Osteoblast (primary cell): ENCODE data around the gene USP33. TPM values are rescaled to one million over a fixed set of nuclear protein-coding genes. Genes with fewer than 3 reads are reported as not detected.
"Not testable (repeated sequence)": the region's sequence is repeated elsewhere in the genome, so short reads cannot be mapped to it uniquely, and the experiment has no call there.

ENCODE experiments used
- DNase-seq: peaks from one replicate; pipeline ENCODE4 v3.0.0; 2011; ENCODE audit warnings: low spot score, mixed read lengths; ENCODE audit not compliant: insufficient read length; ENCODE audit errors: missing footprints
- H2AFZ ChIP-seq: 2 replicates; pipeline ENCODE4 v1.6.0; 2011; ENCODE audit warnings: mild to moderate bottlenecking, low read length
- H3K27ac ChIP-seq: 2 replicates; pipeline ENCODE4 v1.5.1; 2011; ENCODE audit warnings: mild to moderate bottlenecking, low read depth, low read length, moderate library complexity
- H3K27me3 ChIP-seq: 2 replicates; pipeline ENCODE4 v1.6.0; 2012; ENCODE audit warnings: mild to moderate bottlenecking, control low read depth, inconsistent platforms, low read length, moderate library complexity; ENCODE audit not compliant: insufficient read depth
- H3K36me3 ChIP-seq: 2 replicates; pipeline ENCODE4 v1.5.1; 2011; ENCODE audit warnings: mild to moderate bottlenecking, low read length, control low read depth, moderate library complexity; ENCODE audit not compliant: insufficient read depth
- H3K4me1 ChIP-seq: 2 replicates; pipeline ENCODE4 v1.5.1; 2011; ENCODE audit warnings: mild to moderate bottlenecking, low read length, control low read depth, moderate library complexity; ENCODE audit not compliant: insufficient read depth
- H3K4me2 ChIP-seq: 2 replicates; pipeline ENCODE4 v1.6.0; 2011; ENCODE audit warnings: mild to moderate bottlenecking, low read length; ENCODE audit not compliant: insufficient read depth
- H3K4me3 ChIP-seq: fragments of 200-600 bp; sonication (generic); 3 replicates; pipeline ENCODE4 v1.5.1; 2012; ENCODE audit warnings: mild to moderate bottlenecking, low read length, inconsistent platforms; ENCODE audit not compliant: insufficient read depth
- H3K79me2 ChIP-seq: 2 replicates; pipeline ENCODE4 v1.6.0; 2012; ENCODE audit warnings: mild to moderate bottlenecking, low read length, control low read depth, inconsistent platforms; ENCODE audit not compliant: insufficient read depth
- H3K9me3 ChIP-seq: 2 replicates; pipeline ENCODE4 v1.5.1; 2011; ENCODE audit warnings: low read depth, low read length, control low read depth
- H4K20me1 ChIP-seq: 2 replicates; pipeline ENCODE4 v1.6.0; 2012; ENCODE audit warnings: mild to moderate bottlenecking, low read length, control low read depth; ENCODE audit not compliant: insufficient read depth
- CTCF ChIP-seq: IDR thresholded peaks from 2 replicates; pipeline ENCODE4 v1.5.1; 2011; ENCODE audit warnings: mild to moderate bottlenecking, low read depth, low read length, moderate library complexity; ENCODE audit errors: extremely low read depth
- total RNA-seq: library from RNA; depleted of rRNA; stranded (reverse); fragments of >200 nt; gene quantifications from 2 replicates; pipeline ENCODE4 v1.2.3, GENCODE V29; 2012

The USP33 gene
- total RNA-seq, 1 donor = 89.8 TPM

DNA sequence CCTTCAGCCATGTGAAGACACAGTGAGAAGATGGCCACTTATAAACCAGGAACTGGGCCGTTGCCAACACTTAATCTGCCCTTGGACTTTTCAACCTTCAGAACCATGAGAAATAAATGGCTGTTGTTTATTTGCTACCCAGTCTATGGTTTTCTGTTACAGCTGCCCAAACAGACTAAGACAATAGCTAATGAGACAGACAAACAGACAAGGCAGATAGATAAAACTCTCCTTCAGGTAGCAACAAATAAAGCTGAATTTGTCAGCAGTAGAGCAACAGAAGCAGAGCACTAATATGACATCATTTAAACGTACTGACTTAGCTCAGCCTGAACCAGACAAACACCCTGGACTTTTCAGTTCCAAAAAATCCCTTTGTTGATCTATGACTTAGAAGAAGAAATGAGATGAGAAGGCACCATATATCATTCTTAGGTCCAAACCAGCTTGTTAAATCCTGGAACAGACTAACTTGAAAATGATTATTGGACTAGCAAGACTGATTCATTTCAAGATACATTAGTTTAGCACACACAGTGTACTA is 104.1 kb downstream of the USP33 start:
- TF ChIP-seq CTCF = no peak
- DNase-seq = no peak
- H3K9me3 ChIP-seq = no peaks in the 10 kb centered on the region
- H3K27me3 ChIP-seq = no peaks in the 10 kb centered on the region
- H3K79me2 ChIP-seq = peaks cover 96% of the 10 kb centered on the region
- H3K4me1 ChIP-seq = no peaks in the 10 kb centered on the region
- H3K4me2 ChIP-seq = no peak overlapping the region
- no peak overlapping the region for H2AFZ ChIP-seq
- no peak overlapping the region for H3K27ac ChIP-seq
- peaks cover 17% of the 10 kb centered on the region for H4K20me1 ChIP-seq
- H3K4me3 ChIP-seq = no peak overlapping the region
- no peaks in the 10 kb centered on the region for H3K36me3 ChIP-seq

GRCh38 chr1:77652970-77653516 is 106.6 kb downstream of the USP33 start:
- no peak overlapping the region for H3K4me2 ChIP-seq
- H3K4me3 ChIP-seq = no peak overlapping the region
- H3K36me3 ChIP-seq = no peaks in the 10 kb centered on the region
- no peak overlapping the region for H2AFZ ChIP-seq
- DNase-seq = no peak
- TF ChIP-seq CTCF = no peak
- H3K27ac ChIP-seq = peak overlapping the region; percentile 9
- H4K20me1 ChIP-seq = peaks cover 10% of the 10 kb centered on the region
- H3K27me3 ChIP-seq = no peaks in the 10 kb centered on the region
- no peaks in the 10 kb centered on the region for H3K9me3 ChIP-seq
- no peaks in the 10 kb centered on the region for H3K4me1 ChIP-seq
- H3K79me2 ChIP-seq = peaks cover 98% of the 10 kb centered on the region

DNA sequence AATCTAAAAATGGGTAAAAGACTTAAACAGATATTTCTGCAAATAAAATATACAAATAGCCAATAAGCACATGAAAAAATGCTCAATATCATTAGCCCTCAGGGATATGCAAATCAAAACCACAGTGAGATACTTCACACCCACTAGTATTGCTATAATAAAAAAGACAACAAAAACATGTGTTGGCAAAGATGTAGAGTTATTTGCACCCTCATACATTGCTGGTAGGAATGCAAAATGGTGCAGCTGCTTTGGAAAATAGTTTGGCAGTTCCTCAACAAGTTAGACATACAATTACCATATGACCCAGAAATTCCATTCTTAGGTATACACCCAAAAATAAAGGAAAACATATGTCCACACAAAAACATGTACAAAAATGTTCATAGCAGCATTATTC is 107.4 kb downstream of the USP33 start:
- no peak for TF ChIP-seq CTCF
- Histone ChIP-seq H3K27ac (no peak overlapping the region), H3K9me3 (no peaks in the 10 kb centered on the region), H3K36me3 (no peaks in the 10 kb centered on the region), H4K20me1 (peaks cover 10% of the 10 kb centered on the region), H3K27me3 (no peaks in the 10 kb centered on the region), H2AFZ (no peak overlapping the region), H3K4me1 (no peaks in the 10 kb centered on the region), H3K79me2 (peaks cover 97% of the 10 kb centered on the region), H3K4me3 (no peak overlapping the region), H3K4me2 (no peak overlapping the region)
- no peak for DNase-seq

DNA sequence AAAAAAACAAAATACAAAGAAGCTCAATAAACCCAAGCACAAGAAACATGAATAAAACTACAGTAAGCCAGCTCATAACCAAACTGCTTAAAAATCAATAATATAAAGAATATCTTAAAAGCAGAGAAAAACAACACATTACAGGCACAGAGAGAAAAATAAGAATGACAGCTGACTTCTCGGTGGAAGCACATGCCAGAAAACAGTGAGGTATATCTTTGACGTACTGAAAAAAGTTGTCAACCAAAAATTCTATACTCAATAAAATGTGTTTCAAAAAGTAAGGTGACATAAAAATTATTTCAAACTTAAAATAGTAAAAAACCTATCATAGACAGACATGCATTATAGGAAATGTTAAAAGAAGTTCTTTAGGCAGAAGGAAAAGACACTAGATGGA is 110.5 kb downstream of the USP33 start:
- Histone ChIP-seq H3K36me3 (peaks cover 11% of the 10 kb centered on the region), H3K27ac (no peak overlapping the region), H3K4me2 (no peak overlapping the region), H3K9me3 (no peaks in the 10 kb centered on the region), H3K27me3 (no peaks in the 10 kb centered on the region), H3K4me3 (no peak overlapping the region), H2AFZ (no peak overlapping the region), H3K79me2 (peaks cover 97% of the 10 kb centered on the region), H4K20me1 (peaks cover 13% of the 10 kb centered on the region), H3K4me1 (no peaks in the 10 kb centered on the region)
- no peak for TF ChIP-seq CTCF
- no peak for DNase-seq

- Histone ChIP-seq H4K20me1 (peaks cover 13% of the 10 kb centered on the region), H3K36me3 (peaks cover 20% of the 10 kb centered on the region), H3K79me2 (peaks cover 98% of the 10 kb centered on the region)
- DNase-seq, H2AFZ ChIP-seq, H3K27me3 ChIP-seq, H3K4me3 ChIP-seq, H3K4me1 ChIP-seq, H3K9me3 ChIP-seq, H3K27ac ChIP-seq, H3K4me2 ChIP-seq: not testable (repeated sequence)
Observed at GRCh38 chr1:77646224-77646623, 113.4 kb downstream of the USP33 start.
